Astrocyte (in vitro differentiated cells and primary cell): Measurements from ENCODE around the gene PWP2. TPM values are rescaled to one million over a fixed set of nuclear protein-coding genes. Genes with fewer than 3 reads are reported as not detected.
"Not testable (repeated sequence)": the region's sequence is repeated elsewhere in the genome, so short reads cannot be mapped to it uniquely, and the experiment has no call there.

Experiments
- DNase-seq: peaks from one replicate; pipeline ENCODE4 v3.0.0-alpha.2; 2010; ENCODE audit warnings: low read depth
- FAIRE-seq: peaks from 2 replicates; lab custom pipeline; 2011; peaks lifted over from hg19 to GRCh38; lab: Jason Lieb, UNC
- H2AFZ ChIP-seq: 2 replicates; pipeline ENCODE4 v1.6.0; 2012; ENCODE audit warnings: low read depth, low read length, inconsistent platforms
- H3K27ac ChIP-seq: 2 replicates; pipeline ENCODE4 v1.5.1; 2011; ENCODE audit warnings: low read depth, low read length, inconsistent platforms
- H3K27me3 ChIP-seq: 2 replicates; pipeline ENCODE4 v1.6.0; 2011; ENCODE audit warnings: low read length, inconsistent platforms; ENCODE audit not compliant: insufficient read depth
- H3K36me3 ChIP-seq: 2 replicates; pipeline ENCODE4 v1.5.1; 2011; ENCODE audit warnings: low read length, inconsistent platforms; ENCODE audit not compliant: insufficient read depth
- H3K4me1 ChIP-seq: 2 replicates; pipeline ENCODE4 v1.5.1; 2011; ENCODE audit warnings: low read length, inconsistent platforms; ENCODE audit not compliant: insufficient read depth
- H3K4me2 ChIP-seq: 2 replicates; pipeline ENCODE4 v1.6.0; 2012; ENCODE audit warnings: low read length, inconsistent platforms
- H3K4me3 ChIP-seq: 2 replicates; pipeline ENCODE4 v1.5.1; 2011; ENCODE audit warnings: low read depth, mild to moderate bottlenecking, low read length, inconsistent platforms; ENCODE audit not compliant: insufficient read depth
- H3K79me2 ChIP-seq: 2 replicates; pipeline ENCODE4 v1.6.0; 2012; ENCODE audit warnings: mild to moderate bottlenecking, low read length, inconsistent platforms; ENCODE audit not compliant: insufficient read depth
- H3K9ac ChIP-seq: 2 replicates; pipeline ENCODE4 v1.6.0; 2012; ENCODE audit warnings: mild to moderate bottlenecking, low read length, inconsistent platforms
- H3K9me3 ChIP-seq: 2 replicates; pipeline ENCODE4 v1.5.1; 2012; ENCODE audit warnings: low read depth, mild to moderate bottlenecking, low read length, inconsistent platforms; ENCODE audit not compliant: insufficient read depth
- H4K20me1 ChIP-seq: 2 replicates; pipeline ENCODE4 v1.6.0; 2012; ENCODE audit warnings: low read length, inconsistent platforms; ENCODE audit not compliant: insufficient read depth
- H3K27ac Mint-ChIP-seq: one replicate; pipeline ENCODE4 v1.8.0; 2021; ENCODE audit warnings: mild to moderate bottlenecking, mixed read lengths; ENCODE audit not compliant: unreplicated experiment
- H3K27me3 Mint-ChIP-seq: one replicate; pipeline ENCODE4 v1.8.0; 2021; ENCODE audit warnings: low read depth, mixed read lengths; ENCODE audit not compliant: unreplicated experiment
- H3K36me3 Mint-ChIP-seq: one replicate; pipeline ENCODE4 v1.8.0; 2021; ENCODE audit warnings: low read depth, mixed read lengths; ENCODE audit not compliant: unreplicated experiment
- H3K4me1 Mint-ChIP-seq: one replicate; pipeline ENCODE4 v1.8.0; 2021; ENCODE audit warnings: low read depth, mixed read lengths; ENCODE audit not compliant: unreplicated experiment
- H3K4me3 Mint-ChIP-seq: one replicate; pipeline ENCODE4 v1.8.0; 2021; ENCODE audit warnings: mild to moderate bottlenecking, moderate library complexity, mixed read lengths; ENCODE audit not compliant: unreplicated experiment
- H3K9me3 Mint-ChIP-seq: one replicate; pipeline ENCODE4 v1.8.0; 2021; ENCODE audit warnings: mild to moderate bottlenecking, mixed read lengths; ENCODE audit not compliant: unreplicated experiment
- total RNA-seq: library from RNA; stranded (reverse); gene quantifications from 2 replicates; pipeline ENCODE4 v1.2.1, GENCODE V29; 2021

PWP2 gene
- total RNA-seq, 1 donor from 2014 or later: 17.1 TPM

GRCh38 chr21:44145616-44146015 is 38.4 kb downstream of the PWP2 start:
- not testable (repeated sequence) for FAIRE-seq, H3K27me3 Mint-ChIP-seq, H3K27ac ChIP-seq, H3K27me3 ChIP-seq, H3K4me1 ChIP-seq, H4K20me1 ChIP-seq, H3K36me3 ChIP-seq, H3K4me1 Mint-ChIP-seq, H3K79me2 ChIP-seq, H3K36me3 Mint-ChIP-seq, H3K27ac Mint-ChIP-seq, H3K9ac ChIP-seq, H2AFZ ChIP-seq, H3K4me3 Mint-ChIP-seq, H3K9me3 Mint-ChIP-seq, H3K4me3 ChIP-seq, H3K9me3 ChIP-seq, DNase-seq, H3K4me2 ChIP-seq

GRCh38 chr21:44147108-44147507 is 39.9 kb downstream of the PWP2 start:
- H3K27me3 ChIP-seq, H3K4me2 ChIP-seq, H3K9me3 Mint-ChIP-seq, H3K36me3 ChIP-seq, H3K4me1 Mint-ChIP-seq, H3K79me2 ChIP-seq, H3K9ac ChIP-seq, H4K20me1 ChIP-seq, H3K4me3 Mint-ChIP-seq, H3K27ac ChIP-seq, H3K4me3 ChIP-seq, H3K4me1 ChIP-seq, DNase-seq, H3K36me3 Mint-ChIP-seq, H3K27ac Mint-ChIP-seq, FAIRE-seq, H2AFZ ChIP-seq, H3K9me3 ChIP-seq, H3K27me3 Mint-ChIP-seq: not testable (repeated sequence)

GRCh38 chr21:44150255-44150654 is 43.1 kb downstream of the PWP2 start:
- H3K4me3 ChIP-seq, H3K36me3 ChIP-seq, H2AFZ ChIP-seq, H3K4me3 Mint-ChIP-seq, H3K27me3 ChIP-seq, H3K36me3 Mint-ChIP-seq, H3K9ac ChIP-seq, H3K9me3 ChIP-seq, H3K4me1 Mint-ChIP-seq, FAIRE-seq, H3K4me1 ChIP-seq, H3K27me3 Mint-ChIP-seq, H4K20me1 ChIP-seq, DNase-seq, H3K27ac Mint-ChIP-seq, H3K4me2 ChIP-seq, H3K9me3 Mint-ChIP-seq, H3K27ac ChIP-seq, H3K79me2 ChIP-seq: not testable (repeated sequence)

- not testable (repeated sequence) for H3K4me3 ChIP-seq, H3K79me2 ChIP-seq, H3K9me3 Mint-ChIP-seq, DNase-seq, H3K4me1 Mint-ChIP-seq, H3K36me3 Mint-ChIP-seq, H3K9me3 ChIP-seq, H4K20me1 ChIP-seq, H3K27me3 ChIP-seq, H3K9ac ChIP-seq, H3K36me3 ChIP-seq, H3K27ac ChIP-seq, H3K27ac Mint-ChIP-seq, H3K4me3 Mint-ChIP-seq, FAIRE-seq, H3K4me1 ChIP-seq, H3K27me3 Mint-ChIP-seq, H2AFZ ChIP-seq, H3K4me2 ChIP-seq
Observed at GRCh38 chr21:44153214-44153888, 46.2 kb downstream of the PWP2 start.

- H3K4me3 Mint-ChIP-seq, H2AFZ ChIP-seq, H3K9me3 ChIP-seq, H3K36me3 ChIP-seq, H3K27me3 Mint-ChIP-seq, DNase-seq, H3K27me3 ChIP-seq, H3K4me3 ChIP-seq, H3K9me3 Mint-ChIP-seq, H3K4me1 Mint-ChIP-seq, H4K20me1 ChIP-seq, FAIRE-seq, H3K27ac ChIP-seq, H3K4me1 ChIP-seq, H3K79me2 ChIP-seq, H3K4me2 ChIP-seq, H3K9ac ChIP-seq, H3K36me3 Mint-ChIP-seq, H3K27ac Mint-ChIP-seq: not testable (repeated sequence)
Observed at GRCh38 chr21:44153889-44154228, 46.7 kb downstream of the PWP2 start.

- H3K36me3 Mint-ChIP-seq, H3K27ac ChIP-seq, H3K9me3 ChIP-seq, H3K79me2 ChIP-seq, H4K20me1 ChIP-seq, H3K4me2 ChIP-seq, DNase-seq, H3K27me3 ChIP-seq, FAIRE-seq, H3K9me3 Mint-ChIP-seq, H3K9ac ChIP-seq, H3K4me3 Mint-ChIP-seq, H3K27ac Mint-ChIP-seq, H3K27me3 Mint-ChIP-seq, H3K4me1 Mint-ChIP-seq, H3K4me1 ChIP-seq, H2AFZ ChIP-seq, H3K36me3 ChIP-seq, H3K4me3 ChIP-seq: not testable (repeated sequence)
Observed at GRCh38 chr21:44154816-44155230, 47.6 kb downstream of the PWP2 start.
